ENCODE results near the gene OR2D3. TPM values are rescaled to one million over a fixed set of nuclear protein-coding genes. Genes with fewer than 3 reads are reported as not detected.

The OR2D3 gene
- total RNA-seq, 2 experiments from 2014 or later: not detected

- intact Hi-C loops (cut with micrococcal nuclease; ENCODE audit: unreplicated experiment): no loop called here
- Histone ChIP-seq H2AFZ (ENCODE audit: low read length) (no peak overlapping the region), H3K79me2 (ENCODE audit: insufficient read depth, low read depth, low read length) (no peaks in the 10 kb centered on the region), H3K9me3 (ENCODE audit: low read length) (no peaks in the 10 kb centered on the region), H3K4me3 (ENCODE audit: low read depth, low read length, poor library complexity, severe bottlenecking) (no peak overlapping the region), H3K4me1 (ENCODE audit: insufficient read depth, low read length, poor library complexity, severe bottlenecking) (no peaks in the 10 kb centered on the region), H3K27ac (ENCODE audit: low read depth, low read length, poor library complexity, severe bottlenecking) (no peak overlapping the region), H3K36me3 (ENCODE audit: insufficient read depth, low read length) (no peaks in the 10 kb centered on the region), H3K9me2 (ENCODE audit: insufficient read depth, low read length) (no peaks in the 10 kb centered on the region), H3K4me2 (ENCODE audit: low read length) (no peak overlapping the region), H4K20me1 (ENCODE audit: insufficient read depth, low read length) (no peaks in the 10 kb centered on the region)
- ChIA-PET CTCF (ENCODE audit: unreplicated experiment) (no interaction called here), POLR2A (no interaction called here)
- no peak for TF ChIP-seq EZH2phosphoT487 (IDR thresholded peaks at IDR 0.05; ENCODE audit: borderline replicate concordance, low read depth, low read length)
- TF ChIP-seq CTCF (conservative IDR thresholded peaks at IDR 0.05; ENCODE audit: low read length): no peak
- no peak for DNase-seq (ENCODE audit: low spot score)
- BruUV-seq (replicated peaks): no TSS peak
Observed at GRCh38 chr11:6911378-6911777, 9.4 kb upstream of the OR2D3 start.

GRCh38 chr11:6911948-6912347 is 8.9 kb upstream of the OR2D3 start:
- H4K20me1 ChIP-seq (ENCODE audit: insufficient read depth, low read length): no peaks in the 10 kb centered on the region
- no peaks in the 10 kb centered on the region for H3K4me1 ChIP-seq (ENCODE audit: insufficient read depth, low read length, poor library complexity, severe bottlenecking)
- no peak overlapping the region for H3K4me3 ChIP-seq (ENCODE audit: low read depth, low read length, poor library complexity, severe bottlenecking)
- intact Hi-C loops (cut with micrococcal nuclease; ENCODE audit: unreplicated experiment): no loop called here
- H3K9me2 ChIP-seq (ENCODE audit: insufficient read depth, low read length): no peaks in the 10 kb centered on the region
- no peak for TF ChIP-seq EZH2phosphoT487 (IDR thresholded peaks at IDR 0.05; ENCODE audit: borderline replicate concordance, low read depth, low read length)
- TF ChIP-seq CTCF (conservative IDR thresholded peaks at IDR 0.05; ENCODE audit: low read length): no peak
- H3K4me2 ChIP-seq (ENCODE audit: low read length): no peak overlapping the region
- POLR2A ChIA-PET: interaction anchor here (0.6 kb wide), 1 partner anchor 18 kb away, joined by 6 read pairs; no protein-coding TSS in a partner anchor
- H2AFZ ChIP-seq (ENCODE audit: low read length): no peak overlapping the region
- H3K79me2 ChIP-seq (ENCODE audit: insufficient read depth, low read depth, low read length): no peaks in the 10 kb centered on the region
- H3K9me3 ChIP-seq (ENCODE audit: low read length): no peaks in the 10 kb centered on the region
- CTCF ChIA-PET (ENCODE audit: unreplicated experiment): no interaction called here
- no peaks in the 10 kb centered on the region for H3K36me3 ChIP-seq (ENCODE audit: insufficient read depth, low read length)
- BruUV-seq (replicated peaks): no TSS peak
- H3K27ac ChIP-seq (ENCODE audit: low read depth, low read length, poor library complexity, severe bottlenecking): no peak overlapping the region
- DNase-seq (ENCODE audit: low spot score): no peak

GRCh38 chr11:6919698-6920097 is 1.1 kb upstream of the OR2D3 start:
- H3K4me1 ChIP-seq (ENCODE audit: insufficient read depth, low read length, poor library complexity, severe bottlenecking): no peaks in the 10 kb centered on the region
- POLR2A ChIA-PET: interaction anchor here (1.2 kb wide), 1 partner anchor 174 kb away, joined by 3 read pairs; no protein-coding TSS in a partner anchor
- intact Hi-C loops (cut with micrococcal nuclease; ENCODE audit: unreplicated experiment): loop anchor here (10.0 kb wide), 1 partner anchor 685 kb away; the partner anchor contains the start of genes CNGA4 and FHIP1B

More at GRCh38 chr11:6919698-6920097, 1.1 kb upstream of the OR2D3 start:
- Histone ChIP-seq H3K36me3 (ENCODE audit: insufficient read depth, low read length) (peaks cover 15% of the 10 kb centered on the region), H3K27ac (ENCODE audit: low read depth, low read length, poor library complexity, severe bottlenecking) (no peak overlapping the region), H3K9me2 (ENCODE audit: insufficient read depth, low read length) (no peaks in the 10 kb centered on the region), H3K79me2 (ENCODE audit: insufficient read depth, low read depth, low read length) (no peaks in the 10 kb centered on the region), H3K4me2 (ENCODE audit: low read length) (no peak overlapping the region), H3K4me3 (ENCODE audit: low read depth, low read length, poor library complexity, severe bottlenecking) (no peak overlapping the region), H3K9me3 (ENCODE audit: low read length) (peaks cover 6% of the 10 kb centered on the region), H4K20me1 (ENCODE audit: insufficient read depth, low read length) (no peaks in the 10 kb centered on the region), H2AFZ (ENCODE audit: low read length) (no peak overlapping the region)
- CTCF ChIA-PET (ENCODE audit: unreplicated experiment): no interaction called here
- DNase-seq (ENCODE audit: low spot score): no peak
- no TSS peak for BruUV-seq (replicated peaks)
- TF ChIP-seq EZH2phosphoT487 (IDR thresholded peaks at IDR 0.05; ENCODE audit: borderline replicate concordance, low read depth, low read length): no peak
- no peak for TF ChIP-seq CTCF (conservative IDR thresholded peaks at IDR 0.05; ENCODE audit: low read length)

Data from OCI-LY7 (cell line).